GM21515 (cell line): ENCODE measurements around the gene MGAT3.
A peak's percentile ranks its signal among the peaks of the same experiment; 100 is the strongest.

Experiments
- ATAC-seq: cut with Tn5 transposase; IDR thresholded peaks from one replicate; pipeline ENCODE4 v1.9.1; 2021; ENCODE audit not compliant: unreplicated experiment

Gene MGAT3

GRCh38 chr22:39428597-39429071 is 28.2 kb upstream of the MGAT3 start:
- ATAC-seq, result no peak

GRCh38 chr22:39429186-39429585 is 27.6 kb upstream of the MGAT3 start:
- ATAC-seq, result no peak

DNA sequence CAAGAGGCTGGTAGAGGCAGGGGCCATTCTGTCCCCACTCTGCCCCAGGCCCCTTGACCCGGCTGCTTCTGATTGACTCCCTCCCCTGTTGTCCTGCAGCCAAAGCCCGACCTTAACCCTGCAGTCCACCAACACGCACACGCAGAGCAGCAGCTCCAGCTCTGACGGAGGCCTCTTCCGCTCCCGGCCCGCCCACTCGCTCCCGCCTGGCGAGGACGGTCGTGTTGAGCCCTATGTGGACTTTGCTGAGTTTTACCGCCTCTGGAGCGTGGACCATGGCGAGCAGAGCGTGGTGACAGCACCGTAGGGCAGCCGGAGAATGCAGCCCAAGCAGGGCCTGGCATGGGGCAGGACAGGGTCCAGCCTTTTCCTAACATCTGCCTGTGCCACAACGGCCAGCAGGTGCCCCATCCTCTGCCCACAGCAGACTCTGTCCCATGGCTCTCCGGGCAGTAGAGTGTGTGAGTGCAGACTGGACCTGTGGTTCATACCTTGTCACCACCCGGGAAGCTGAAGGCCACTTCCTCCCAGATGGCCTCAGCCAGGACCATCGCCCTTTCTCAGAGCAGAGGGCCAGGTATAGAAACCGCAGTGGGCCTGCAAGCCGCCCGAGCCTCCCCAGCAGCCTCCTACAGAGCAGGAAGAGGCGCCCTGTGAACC is 26.8 kb upstream of the MGAT3 start:
- no peak for ATAC-seq

- no peak for ATAC-seq
Measured at GRCh38 chr22:39430576-39431150, 26.1 kb upstream of the MGAT3 start.

DNA sequence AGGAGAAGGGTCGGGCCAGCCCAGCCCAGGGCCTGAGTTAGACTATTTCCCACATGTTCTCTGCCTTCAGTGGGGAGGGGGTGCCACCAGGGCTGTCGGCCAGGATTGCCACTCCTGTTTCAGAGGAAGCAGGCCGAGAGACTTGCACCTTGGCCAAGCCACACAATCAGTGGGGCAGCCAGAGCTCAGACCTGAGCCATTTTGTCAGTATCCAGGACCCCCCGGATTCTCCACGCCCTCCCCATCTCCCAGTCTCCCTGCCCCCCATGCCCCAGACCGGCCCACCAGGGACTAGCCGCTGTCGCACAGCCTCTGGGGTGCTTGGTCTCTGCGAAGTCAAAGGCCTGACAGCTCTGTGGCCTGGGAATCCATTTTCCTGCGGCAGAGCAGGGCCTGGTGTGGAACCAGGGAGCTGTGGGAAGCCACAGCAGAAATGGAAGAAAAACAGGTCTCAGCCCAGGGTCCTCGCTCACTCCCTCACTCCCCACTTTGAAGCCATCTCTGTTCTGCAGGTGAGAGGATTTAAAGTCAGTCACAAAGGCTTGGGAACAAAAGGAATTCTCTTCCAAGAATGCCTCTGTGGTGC is 25.5 kb upstream of the MGAT3 start:
- no peak for ATAC-seq

- no peak for ATAC-seq
Measured at GRCh38 chr22:39431821-39432251, 25.0 kb upstream of the MGAT3 start.

DNA sequence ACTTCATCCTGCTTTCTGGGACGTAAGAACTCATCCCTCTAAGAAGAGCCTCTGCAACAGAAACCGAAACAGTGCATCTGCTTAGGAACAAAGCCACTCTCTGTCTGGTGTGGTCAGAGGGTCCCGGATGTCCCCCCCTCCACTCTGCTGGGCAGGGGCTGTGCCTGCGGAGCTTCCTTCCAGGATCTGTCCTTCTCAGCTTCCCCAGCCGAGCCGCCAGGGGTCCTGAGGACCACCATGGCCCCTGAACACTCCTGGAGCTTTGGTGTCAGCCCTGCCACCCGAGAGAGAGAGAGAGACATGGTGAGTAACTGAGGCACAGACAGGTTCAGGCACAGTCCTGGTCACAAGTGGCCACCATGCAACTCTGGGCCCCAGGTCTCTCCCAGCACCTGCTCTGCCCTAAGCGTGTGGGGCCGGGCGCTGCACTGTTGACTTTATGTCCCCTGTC is 24.4 kb upstream of the MGAT3 start:
- no peak for ATAC-seq

GRCh38 chr22:39433476-39434242 is 23.2 kb upstream of the MGAT3 start:
- ATAC-seq, result no peak

GRCh38 chr22:39434243-39434653 is 22.6 kb upstream of the MGAT3 start:
- no peak for ATAC-seq

DNA sequence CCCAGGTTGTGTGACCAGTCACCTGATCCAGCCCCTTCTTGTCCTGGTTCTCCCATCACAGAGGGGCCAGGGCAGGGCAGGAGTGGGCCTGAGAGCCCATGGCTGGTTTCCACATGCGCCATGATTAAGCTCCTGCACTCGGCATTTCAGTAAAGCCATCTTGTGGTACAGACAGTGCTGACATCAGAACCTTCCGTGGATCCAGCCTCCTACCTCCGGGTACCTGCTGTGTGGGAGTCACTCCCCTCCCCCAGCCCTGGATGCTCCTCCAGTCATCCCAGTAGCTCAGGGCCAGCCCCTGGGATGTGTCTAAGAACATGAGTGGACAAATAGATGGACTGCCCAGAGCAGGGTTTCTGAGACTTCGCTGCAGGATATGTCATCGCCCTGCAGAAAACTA is 22.1 kb upstream of the MGAT3 start:
- no peak for ATAC-seq

DNA sequence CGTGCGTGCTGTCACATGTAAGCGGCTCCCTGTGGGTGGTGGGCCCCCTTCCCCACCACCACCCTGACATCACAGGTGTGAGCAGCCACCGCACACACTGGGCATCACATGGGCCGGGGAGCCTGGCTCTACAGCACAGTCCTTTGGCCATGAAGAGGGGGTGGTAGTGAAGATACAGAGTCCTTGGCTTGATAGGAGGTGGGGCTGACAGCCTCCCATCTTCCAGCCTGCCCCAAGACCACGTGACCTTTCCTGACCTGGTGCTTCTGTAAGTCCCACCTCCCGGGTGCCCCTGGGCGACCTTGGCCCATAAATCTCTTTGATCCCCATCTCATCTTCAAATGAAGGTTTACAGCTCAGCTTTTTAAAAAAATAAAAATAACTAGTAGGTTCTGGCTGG is 21.2 kb upstream of the MGAT3 start:
- no peak for ATAC-seq

DNA sequence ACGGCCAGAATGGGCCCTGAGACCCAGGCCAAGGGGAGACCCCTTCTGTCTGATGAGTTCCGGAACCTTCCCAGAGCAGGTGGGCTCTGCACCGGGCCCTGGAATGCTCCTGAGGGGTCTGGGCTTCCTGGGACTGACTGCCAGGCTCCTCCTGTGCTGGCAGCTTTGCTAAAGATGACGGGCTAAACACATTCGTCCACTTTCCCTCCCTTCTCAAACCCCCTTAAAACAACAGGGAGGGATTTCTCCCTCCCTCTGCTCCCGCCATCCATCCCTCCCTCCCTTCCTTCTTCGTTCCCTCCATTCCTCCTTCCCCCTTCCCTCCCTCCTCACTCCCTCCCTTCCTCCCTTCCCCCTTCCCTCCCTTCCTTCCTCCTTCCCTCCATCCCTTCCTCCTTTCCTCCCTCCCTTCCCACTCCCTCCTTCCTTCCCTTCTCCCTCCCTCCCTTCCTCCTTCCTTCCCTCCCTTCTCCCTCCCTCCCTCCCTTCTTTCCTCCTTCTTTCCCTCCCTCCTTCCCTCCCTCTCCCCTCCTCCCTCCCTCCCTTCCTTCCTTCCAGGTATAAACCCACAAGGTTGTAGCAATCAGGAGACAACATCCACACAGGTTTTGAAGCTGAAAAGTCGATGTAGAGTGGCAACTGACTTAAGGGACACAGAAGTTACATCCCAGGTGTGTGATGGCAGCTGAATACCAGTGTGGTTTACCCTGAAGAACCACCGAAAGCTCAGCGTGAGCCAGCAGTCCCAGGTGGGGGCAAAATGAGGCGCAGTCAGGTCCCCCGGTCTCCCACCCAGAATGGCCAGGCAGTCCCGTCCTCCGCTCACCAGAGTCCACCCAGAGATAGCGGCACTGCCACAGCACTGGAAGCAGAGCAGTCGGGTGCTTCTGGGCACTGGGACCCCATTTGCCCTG is 18.8 kb upstream of the MGAT3 start:
- no peak for ATAC-seq

DNA sequence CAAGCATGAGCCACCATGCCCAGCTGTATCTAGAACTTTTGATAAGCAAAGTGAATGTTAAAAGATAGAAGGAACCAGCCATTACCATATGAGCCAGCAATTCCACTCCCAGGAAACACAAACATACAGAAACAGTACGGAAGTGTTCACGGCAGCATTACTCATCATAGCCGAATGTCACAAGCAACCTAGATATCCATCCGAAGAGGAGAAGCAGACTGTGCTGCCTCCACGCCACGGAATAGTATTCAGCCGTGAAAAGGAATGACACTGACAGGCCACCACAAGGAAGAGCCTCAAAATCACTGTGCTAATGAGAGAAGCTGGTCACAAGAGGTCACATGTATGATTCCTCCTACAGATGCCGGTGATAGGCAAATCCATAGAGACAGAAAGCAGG is 17.6 kb upstream of the MGAT3 start:
- ATAC-seq, result no peak

DNA sequence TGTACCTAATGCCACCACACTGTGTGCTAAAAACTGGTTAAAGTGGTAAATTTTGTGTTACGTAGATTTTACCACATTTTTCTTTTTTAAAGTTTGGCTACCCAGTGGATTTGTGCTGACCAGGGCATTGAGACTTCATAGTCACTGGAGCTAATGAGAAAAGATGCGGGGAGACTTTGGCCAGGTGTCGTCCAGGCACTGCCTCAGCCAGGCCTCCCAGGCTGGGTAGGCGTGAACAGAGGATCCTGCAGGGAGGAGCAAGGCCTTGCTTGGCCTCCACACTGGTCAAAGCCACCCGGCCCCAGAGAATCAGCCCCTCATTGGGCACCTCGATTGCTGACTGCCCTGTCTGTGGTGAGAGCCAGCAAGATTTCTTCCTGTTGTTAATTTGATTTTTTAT is 13.4 kb upstream of the MGAT3 start:
- ATAC-seq, result no peak

GRCh38 chr22:39444247-39444800 is 12.5 kb upstream of the MGAT3 start:
- no peak for ATAC-seq

DNA sequence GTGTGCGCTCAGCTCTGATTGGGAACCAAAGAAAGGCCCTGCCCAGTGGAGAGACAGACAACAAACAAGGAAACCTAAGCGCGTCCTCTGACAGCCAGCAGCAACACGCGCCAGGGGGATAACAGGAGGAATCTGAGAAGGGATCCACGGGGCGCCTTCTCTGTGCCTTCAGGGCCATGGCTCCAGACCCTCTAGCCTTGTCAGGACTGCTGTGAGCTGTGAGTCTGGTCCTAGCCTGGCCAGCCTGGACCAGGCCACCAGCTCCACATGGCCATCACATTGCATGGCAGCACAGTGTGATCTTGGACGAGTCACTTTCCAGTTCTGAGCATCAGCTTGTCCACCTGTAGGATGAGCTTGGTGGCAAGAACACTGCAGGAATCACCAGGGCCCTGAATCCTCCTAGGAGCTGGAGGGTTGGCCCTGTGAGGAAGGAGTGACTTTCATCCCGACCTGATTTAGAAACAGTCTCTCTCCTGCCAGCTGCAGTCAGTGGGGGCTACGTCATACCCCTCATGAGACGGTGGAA is 11.8 kb upstream of the MGAT3 start:
- no peak for ATAC-seq

GRCh38 chr22:39445678-39446077 is 11.1 kb upstream of the MGAT3 start:
- no peak for ATAC-seq

- peak; percentile 42 for ATAC-seq
Measured at GRCh38 chr22:39446239-39446721, 10.5 kb upstream of the MGAT3 start.

DNA sequence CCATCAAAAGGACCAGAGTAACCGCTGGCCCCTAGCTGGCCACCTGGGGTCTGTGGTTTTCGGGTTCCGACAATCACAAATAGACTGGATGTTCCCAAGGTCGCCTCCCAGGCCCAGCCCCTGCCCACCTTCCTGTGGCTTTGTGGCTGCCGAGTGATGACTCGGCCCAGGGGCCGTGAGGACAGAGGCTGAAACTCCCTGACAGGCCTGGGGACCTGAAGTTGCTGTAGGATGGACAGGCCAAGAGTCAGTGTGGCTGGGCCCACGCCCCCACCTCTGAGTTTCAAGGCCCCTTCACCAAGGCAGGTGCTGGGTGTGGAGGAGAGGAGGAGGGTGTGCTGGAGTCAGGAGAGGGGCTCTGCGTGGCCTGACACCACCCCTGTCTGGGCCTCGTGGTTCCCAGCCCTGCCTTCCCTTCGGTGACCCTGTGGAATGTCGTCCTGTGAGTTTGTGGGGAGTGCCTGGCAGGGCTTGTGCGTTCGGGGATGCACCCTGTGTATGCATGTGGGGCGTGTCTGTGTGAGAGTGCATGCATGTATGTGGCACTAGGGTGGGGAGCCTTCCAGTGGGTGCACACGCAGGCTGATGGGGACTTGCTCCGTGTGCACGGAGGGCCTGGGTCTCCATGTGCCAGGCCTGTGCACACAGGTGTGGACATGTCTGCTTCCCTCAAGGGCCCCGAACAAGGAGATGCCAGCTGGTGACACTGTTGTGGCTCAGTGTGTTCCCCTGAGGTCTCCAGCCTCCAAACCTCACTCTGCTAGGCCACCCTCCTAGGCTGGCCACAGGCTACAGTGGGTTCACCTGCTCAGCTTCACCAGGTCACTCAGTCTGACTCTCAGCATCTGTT is 8.4 kb upstream of the MGAT3 start:
- ATAC-seq, result no peak
